ENCODE measurements around the gene C1QL1.

GRCh38 chr17:44948315-44948795 lies 19.7 kb downstream of the C1QL1 start:
- TF ChIP-seq EZH2 (IDR thresholded peaks at IDR 0.05; ENCODE audit: low read length) = no peak
- no peak for TF ChIP-seq CTCF (optimal IDR thresholded peaks at IDR 0.05 in 1 of 3, IDR thresholded peaks at IDR 0.05 in 1 of 3, conservative IDR thresholded peaks at IDR 0.05 in 1 of 3; ENCODE audit: extremely low read depth in 1 of 3, insufficient read depth in 2 of 3, low read length in 3 of 3)
